ENCODE data around the gene CLEC17A. TPM values are rescaled to one million over a fixed set of nuclear protein-coding genes. Genes with fewer than 3 reads are reported as not detected.
"Not testable (repeated sequence)": the region's sequence is repeated elsewhere in the genome, so short reads cannot be mapped to it uniquely, and the experiment has no call there.

Gene CLEC17A
- total RNA-seq, 2 experiments from 2014 or later: 1.2 to 1.3 TPM

DNA sequence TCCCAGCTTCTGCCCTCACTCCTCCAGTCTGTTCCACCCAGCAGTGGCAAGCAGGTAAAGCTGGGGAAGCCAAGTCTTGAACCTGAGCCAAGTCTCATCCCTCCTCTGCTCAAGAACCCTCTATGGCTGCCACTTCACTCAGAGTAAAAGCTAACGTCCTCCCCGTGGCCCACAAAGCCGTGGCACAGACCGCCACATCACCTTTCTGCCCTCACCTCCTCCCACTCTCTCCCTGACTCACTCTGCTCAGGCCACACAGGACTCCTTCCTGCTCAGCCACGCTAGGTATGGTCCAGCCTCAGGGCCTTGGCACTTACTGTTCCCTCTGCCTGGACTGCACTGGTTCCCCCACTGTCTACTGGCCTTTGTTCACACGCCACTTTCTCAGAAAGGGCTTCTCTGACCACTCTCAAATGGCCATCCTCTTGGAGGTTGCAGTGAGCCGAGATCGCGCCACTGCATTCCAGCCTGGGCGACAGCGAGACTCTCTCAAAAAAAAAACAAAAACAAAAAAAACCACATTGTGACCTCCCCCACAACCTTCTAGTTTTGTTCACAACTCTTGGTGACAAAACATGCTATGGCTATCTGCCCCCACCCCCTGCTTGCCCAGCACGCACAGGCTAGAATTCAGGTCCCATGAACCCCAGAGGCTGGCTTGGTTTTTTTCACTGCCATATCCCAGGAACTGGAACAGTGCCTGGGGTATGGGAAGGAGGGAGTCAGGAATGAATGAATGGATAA lies 26.8 kb upstream of the CLEC17A start:
- ChIA-PET CTCF (interaction anchor here (0.6 to 2.7 kb wide), 18 partner anchors 8 to 903 kb away, joined by 3 to 13 read pairs (median 4); no protein-coding TSS in a partner anchor), POLR2A (interaction anchor here (0.6 kb wide), 1 partner anchor 22 kb away, joined by 7 read pairs; no protein-coding TSS in a partner anchor)

- ChIA-PET POLR2A (interaction anchor here (0.6 kb wide), 1 partner anchor 22 kb away, joined by 7 read pairs; no protein-coding TSS in a partner anchor), CTCF (interaction anchor here (0.6 to 2.7 kb wide), 17 partner anchors 9 to 970 kb away, joined by 3 to 13 read pairs (median 4); no protein-coding TSS in a partner anchor)
Observed at GRCh38 chr19:14556662-14557188, 26.2 kb upstream of the CLEC17A start.

DNA sequence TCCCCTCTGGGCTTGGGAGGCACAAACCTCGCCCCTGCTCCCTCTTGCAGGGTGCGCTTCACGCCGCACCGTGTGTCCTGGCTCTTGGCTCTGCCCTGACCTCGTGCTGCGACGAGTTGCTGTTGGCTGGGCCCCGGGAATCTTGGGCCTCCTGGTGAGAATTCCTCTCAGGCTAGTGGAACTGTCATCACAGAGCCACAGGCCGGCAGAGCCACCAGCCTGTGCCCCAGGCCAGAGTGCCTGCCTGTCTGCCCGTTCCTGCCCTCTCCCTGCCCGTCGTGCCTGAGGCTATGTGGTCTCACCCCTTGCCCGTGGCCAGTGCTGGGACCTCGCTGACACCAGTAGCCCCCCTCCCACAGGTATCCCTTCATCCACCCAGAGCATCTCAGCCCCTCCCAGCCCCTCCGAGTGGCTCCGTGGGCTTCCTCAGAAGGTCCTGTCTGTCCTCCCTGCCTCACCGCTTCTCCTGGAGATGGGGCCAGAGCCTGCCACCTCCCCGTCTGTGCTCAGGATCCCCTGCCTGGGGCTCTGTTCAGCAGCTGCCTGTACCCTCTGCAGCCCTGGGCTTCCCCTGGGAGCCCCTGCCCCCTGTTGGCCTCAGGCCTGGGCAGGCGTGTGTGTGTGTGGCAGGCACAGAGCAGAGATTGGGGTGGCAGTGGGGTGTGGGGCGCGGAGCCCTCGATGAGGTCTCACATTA lies 24.4 kb upstream of the CLEC17A start:
- ChIA-PET CTCF (no interaction called here), POLR2A (no interaction called here)

DNA sequence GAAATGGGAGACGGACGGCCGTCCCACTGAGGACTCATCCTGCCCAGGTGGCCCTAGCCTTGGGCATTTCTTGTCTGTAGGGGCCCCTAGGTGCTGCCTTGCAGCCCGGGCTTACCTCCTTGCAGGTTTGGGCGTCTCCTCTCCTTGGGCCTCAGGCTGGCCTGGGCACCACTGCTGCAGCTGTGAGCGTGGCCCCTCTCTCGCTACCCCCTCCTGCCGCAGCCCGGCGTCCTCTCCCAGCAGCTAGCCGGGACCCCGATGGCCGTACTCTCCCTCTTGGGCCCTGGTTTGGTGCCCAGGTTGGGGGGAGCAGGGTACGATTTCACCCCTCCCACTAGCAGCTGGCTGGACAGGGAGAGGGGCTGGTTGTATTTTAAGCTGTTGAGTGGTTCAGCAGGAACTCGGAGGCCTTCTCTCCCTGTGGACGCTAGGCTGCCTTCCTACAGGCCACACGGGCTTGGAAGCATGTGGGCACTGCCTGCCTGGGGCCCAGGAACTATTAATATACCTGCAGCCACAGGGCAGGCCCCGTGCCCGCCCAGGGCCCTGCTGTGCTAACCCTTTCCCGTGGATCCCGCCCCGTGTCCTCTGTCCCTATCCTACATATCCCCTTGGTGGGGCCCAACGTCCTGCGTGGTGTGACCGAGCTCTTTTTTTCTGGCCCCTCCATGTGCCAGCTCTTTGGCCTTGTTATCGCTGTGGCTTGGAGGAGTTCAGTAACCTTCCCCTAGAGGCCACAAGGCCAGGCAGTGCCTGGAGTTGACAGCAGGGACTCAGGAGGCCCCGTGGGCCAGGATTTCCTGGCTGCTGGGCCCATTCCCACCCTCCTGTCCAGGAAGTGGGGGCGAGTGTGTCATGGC lies 22.7 kb upstream of the CLEC17A start:
- CTCF ChIA-PET: interaction anchor here (0.7 kb wide), 1 partner anchor 14 kb away, joined by 3 read pairs; no protein-coding TSS in a partner anchor
- POLR2A ChIA-PET: no interaction called here

DNA sequence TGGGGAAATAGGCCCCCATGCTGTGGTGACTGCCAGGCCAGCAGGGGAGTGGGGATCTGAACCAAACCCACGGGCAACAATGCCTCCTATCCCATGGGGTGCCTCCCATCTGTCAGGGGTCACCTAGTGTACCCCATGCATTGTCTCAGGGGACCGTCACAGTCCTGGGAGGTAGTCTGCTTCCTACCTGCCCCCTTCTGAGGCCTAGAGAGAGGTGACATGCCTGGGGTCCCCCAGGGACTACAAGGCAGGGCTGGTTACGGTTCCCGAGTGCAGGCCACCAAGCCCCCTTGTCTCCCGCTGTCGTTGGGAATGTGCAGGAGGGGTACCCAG lies 22.1 kb upstream of the CLEC17A start:
- CTCF ChIA-PET: no interaction called here
- POLR2A ChIA-PET: no interaction called here

DNA sequence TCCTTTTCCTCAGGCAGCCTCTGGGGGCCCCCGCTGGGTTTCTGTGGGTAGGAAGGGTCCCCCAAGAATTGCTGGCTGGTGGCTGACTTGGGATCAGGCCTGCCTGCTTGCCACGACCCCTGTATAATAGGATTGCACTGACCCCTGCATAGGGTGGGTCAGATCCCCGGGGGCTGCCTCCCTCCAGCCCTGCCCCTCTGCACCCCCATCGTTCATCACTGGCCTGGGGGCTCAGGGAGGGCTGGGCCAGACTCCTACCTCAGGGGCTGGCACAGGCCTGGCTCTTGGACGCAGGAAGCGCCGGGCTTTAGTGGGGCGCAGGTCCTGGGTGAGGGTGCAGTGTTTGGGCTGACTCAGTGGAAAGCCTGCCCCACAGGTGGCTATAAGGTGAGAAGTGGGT lies 21.6 kb upstream of the CLEC17A start:
- ChIA-PET POLR2A (no interaction called here), CTCF (interaction anchor here (1.4 kb wide), 1 partner anchor 13 kb away, joined by 6 read pairs; no protein-coding TSS in a partner anchor)

- ChIA-PET POLR2A (interaction anchor here (0.6 to 0.8 kb wide), 2 partner anchors 9 to 901 kb away, joined by 3 read pairs; no protein-coding TSS in a partner anchor), CTCF (interaction anchor here (1.4 kb wide), 1 partner anchor 12 kb away, joined by 6 read pairs; no protein-coding TSS in a partner anchor)
Observed at GRCh38 chr19:14561847-14562351, 21.0 kb upstream of the CLEC17A start.

DNA sequence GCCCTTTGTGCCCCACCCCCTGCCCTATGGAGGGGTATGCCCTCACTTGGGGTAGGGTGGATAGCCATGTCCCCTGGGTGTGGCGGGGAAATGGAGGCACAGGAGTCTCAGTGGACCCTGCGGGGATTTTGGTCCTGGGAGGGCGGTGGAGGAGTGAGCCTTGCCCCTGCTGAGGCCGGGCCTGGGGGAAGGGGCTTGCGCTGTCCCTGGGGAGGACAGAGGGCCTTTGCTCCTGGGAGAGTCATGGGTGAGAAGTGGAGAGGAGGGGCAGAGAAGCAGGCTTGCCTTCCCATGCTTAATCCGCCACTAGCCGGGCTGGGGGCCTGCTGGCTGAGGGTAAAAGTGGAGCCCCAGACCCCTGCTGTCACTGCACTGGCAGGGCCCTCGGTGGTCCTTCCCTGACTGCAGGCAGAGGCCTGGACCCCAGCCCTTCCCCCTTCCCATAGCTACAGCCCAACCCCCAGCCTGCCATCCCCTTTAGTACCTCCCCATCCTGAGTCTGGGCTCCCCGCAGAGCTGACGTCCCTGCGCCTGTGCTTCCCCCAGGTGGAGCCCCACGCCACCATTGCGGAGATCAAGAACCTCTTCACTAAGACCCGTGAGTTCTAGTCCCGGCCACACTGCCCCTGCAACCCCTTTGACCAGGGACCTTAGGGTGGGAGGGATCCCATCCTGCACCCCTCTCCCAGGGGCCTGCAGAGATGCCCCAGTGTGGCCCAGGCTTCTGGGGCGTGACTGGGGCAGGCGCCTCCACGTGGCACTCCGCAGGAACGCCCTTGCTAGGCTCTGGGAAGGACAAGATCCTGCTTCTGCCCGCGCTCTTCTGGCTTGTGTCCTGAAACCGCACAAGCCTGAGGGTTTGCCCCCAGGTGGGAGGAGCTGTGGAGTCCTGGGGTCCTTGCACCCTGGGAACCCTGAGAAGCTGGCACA lies 20.0 kb upstream of the CLEC17A start:
- ChIA-PET CTCF (interaction anchor here (1.3 kb wide), 1 partner anchor 15 kb away, joined by 3 read pairs; no protein-coding TSS in a partner anchor), POLR2A (interaction anchor here (0.8 kb wide), 1 partner anchor 8 kb away, joined by 3 read pairs; no protein-coding TSS in a partner anchor)

DNA sequence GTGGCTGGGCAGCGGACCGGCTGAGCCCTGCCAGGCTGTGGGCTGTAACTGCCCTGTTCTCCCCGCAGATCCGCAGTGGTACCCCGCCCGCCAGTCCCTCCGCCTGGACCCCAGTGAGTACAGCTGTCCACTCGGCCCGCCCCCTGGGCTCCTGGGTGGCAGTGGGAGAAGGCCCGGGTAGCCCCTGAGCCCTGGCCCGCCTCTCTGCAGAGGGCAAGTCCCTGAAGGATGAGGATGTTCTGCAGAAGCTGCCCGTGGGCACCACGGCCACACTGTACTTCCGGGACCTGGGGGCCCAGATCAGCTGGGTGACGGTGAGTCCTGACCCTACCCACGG lies 19.3 kb upstream of the CLEC17A start:
- ChIA-PET CTCF (interaction anchor here (1.3 kb wide), 1 partner anchor 16 kb away, joined by 3 read pairs; no protein-coding TSS in a partner anchor), POLR2A (no interaction called here)

DNA sequence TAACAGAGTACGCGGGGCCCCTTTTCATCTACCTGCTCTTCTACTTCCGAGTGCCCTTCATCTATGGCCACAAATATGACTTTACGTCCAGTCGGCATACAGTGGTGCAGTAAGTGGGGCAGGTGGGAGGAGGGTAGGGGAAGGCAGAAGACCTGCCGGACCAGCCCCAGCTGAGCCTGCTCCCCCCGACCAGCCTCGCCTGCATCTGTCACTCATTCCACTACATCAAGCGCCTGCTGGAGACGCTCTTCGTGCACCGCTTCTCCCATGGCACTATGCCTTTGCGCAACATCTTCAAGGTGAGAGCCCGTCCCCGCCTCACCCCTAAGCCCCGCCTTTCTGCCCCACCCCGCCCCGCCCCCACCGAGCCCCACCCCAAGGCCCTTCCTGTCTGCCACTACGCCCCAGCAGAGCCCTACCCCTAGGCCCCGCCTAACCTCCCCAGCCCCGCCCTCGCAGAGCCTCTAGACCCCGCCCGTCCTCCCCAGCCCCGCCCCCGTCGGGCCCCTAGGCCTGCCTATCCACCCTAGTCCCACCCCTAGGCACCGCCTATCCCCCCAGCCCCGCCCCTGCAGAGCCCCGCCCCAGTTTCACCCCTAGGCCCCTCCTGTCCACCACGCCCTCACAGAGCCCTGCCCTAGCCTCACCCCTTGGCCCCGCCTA lies 18.8 kb upstream of the CLEC17A start:
- POLR2A ChIA-PET: no interaction called here
- CTCF ChIA-PET: no interaction called here

GRCh38 chr19:14564652-14565297 lies 18.1 kb upstream of the CLEC17A start:
- CTCF ChIA-PET, POLR2A ChIA-PET: not testable (repeated sequence)

GRCh38 chr19:14565298-14565679 lies 17.6 kb upstream of the CLEC17A start:
- CTCF ChIA-PET: no interaction called here
- POLR2A ChIA-PET: no interaction called here

DNA sequence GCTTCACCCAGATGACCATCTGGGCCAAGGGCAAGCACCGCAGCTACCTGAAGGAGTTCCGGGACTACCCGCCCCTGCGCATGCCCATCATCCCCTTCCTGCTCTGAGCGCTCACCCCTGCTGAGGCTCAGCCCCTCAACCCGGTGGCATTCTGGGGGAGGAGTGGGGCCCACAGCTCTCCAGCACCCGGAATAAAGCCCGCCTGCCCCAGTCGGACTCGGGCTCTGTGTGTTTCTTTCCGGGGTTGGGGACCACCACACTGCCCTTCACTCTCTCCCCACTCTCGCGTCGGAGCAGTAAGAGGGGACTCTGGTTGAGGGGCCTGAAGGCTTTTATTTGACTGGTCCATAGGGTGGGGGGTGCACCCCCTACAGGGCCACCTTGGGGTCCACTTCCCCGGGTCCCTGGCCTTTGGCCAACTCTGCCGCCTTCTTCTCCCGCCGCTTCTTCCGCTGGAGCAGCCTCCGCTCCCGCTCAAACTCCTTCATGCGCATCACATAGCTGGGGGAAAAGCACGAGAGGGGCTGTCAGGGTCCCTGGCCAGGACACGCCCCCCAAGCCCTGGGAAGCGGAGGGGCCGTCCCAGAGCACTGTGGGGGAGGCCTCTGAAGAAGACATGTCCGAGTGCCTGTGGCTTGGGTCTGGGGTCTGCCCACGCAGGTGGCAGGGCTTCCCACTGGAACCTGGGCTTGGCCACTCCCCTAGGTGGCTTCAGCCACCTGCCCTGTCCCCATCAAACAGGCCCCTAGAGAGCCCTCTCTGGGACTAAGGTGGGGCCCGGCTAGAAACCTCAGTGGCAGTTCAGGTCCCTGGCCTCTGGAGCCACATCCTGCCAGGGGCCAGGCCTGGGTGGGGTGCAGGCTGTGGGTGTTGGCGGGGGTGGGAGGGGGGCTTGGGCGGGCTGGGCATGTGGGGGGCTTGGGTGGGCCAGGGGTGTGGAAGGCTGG lies 16.8 kb upstream of the CLEC17A start:
- POLR2A ChIA-PET: no interaction called here
- CTCF ChIA-PET: no interaction called here

GRCh38 chr19:14566712-14567077 lies 16.2 kb upstream of the CLEC17A start:
- ChIA-PET POLR2A (no interaction called here), CTCF (no interaction called here)

DNA sequence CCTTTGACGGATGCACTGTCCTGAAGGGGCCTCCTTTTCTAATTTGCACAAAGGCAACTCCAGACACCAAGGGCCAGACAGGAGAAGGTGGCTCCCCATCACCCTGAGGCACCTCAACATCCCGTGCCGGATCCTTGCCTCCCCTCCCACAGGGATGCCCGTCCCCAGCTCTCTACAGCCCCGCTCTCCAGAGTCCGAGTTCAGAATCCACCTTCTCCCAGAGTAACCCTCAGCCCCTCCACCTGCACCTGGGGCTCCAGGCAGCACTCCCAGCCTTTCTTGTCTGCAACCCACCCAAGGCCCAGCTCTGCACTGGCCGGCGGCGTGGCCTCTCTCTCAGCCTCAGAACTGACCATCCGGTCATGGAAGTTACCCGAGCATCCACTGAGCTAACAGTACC lies 15.8 kb upstream of the CLEC17A start:
- ChIA-PET POLR2A (no interaction called here), CTCF (no interaction called here)

- CTCF ChIA-PET: interaction anchor here (2.0 to 5.0 kb wide), 2 partner anchors 14 to 117 kb away, joined by 8 to 111 read pairs; partner anchors contain the start of gene ZNF333
- POLR2A ChIA-PET: interaction anchor here (1.1 kb wide), 1 partner anchor 9 kb away, joined by 3 read pairs; no protein-coding TSS in a partner anchor
Observed at GRCh38 chr19:14570864-14571527, 11.9 kb upstream of the CLEC17A start.
